IMR-90 (cell line): ENCODE data around the gene PEA15. TPM values are rescaled to one million over a fixed set of nuclear protein-coding genes. Genes with fewer than 3 reads are reported as not detected.

Source experiments
- polyA plus RNA-seq, 3 experiments: library from polyadenylated mRNA; depleted of rRNA; stranded (reverse); fragments of >200 nt; gene quantifications; 2 replicates each; pipeline ENCODE4 v1.2.3, GENCODE V29; 2012; ENCODE audit warnings: low replicate concordance in 1 of 3
- total RNA-seq: library from RNA; depleted of rRNA; stranded (reverse); fragments of >200 nt; gene quantifications from 2 replicates; pipeline ENCODE4 v1.2.3, GENCODE V29; 2012; rRNA removed

Gene PEA15
- total and polyA plus RNA-seq, 2 of the 4 experiments (the other 2 are of a cell fraction): 296 to 754 TPM

Other genes starting within 250 kb of the PEA15 start
- gene PIGM, start 173.4 kb upstream of the PEA15 start, total RNA-seq: 2.9 and 4.4 TPM in 2 replicates
- 2.8 and 2.9 TPM in 2 replicates for gene PIGM, start 173.4 kb upstream of the PEA15 start, polyA plus RNA-seq (2012; rRNA removed)
- not detected in 2 replicates for gene KCNJ10, start 135.2 kb upstream of the PEA15 start, total RNA-seq
- gene KCNJ10, start 135.2 kb upstream of the PEA15 start, polyA plus RNA-seq (2012; rRNA removed): not detected in 2 replicates
- gene KCNJ9, start 123.8 kb upstream of the PEA15 start, total RNA-seq: not detected in 2 replicates
- not detected in 2 replicates for gene KCNJ9, start 123.8 kb upstream of the PEA15 start, polyA plus RNA-seq (2012; rRNA removed)
- 7.5 and 8.8 TPM in 2 replicates for gene IGSF8, start 106.8 kb upstream of the PEA15 start, total RNA-seq
- gene IGSF8, start 106.8 kb upstream of the PEA15 start, polyA plus RNA-seq (2012; rRNA removed): 25.2 and 26.3 TPM in 2 replicates
- under 0.01 and 0.28 TPM in 2 replicates for gene ATP1A2, start 89.6 kb upstream of the PEA15 start, total RNA-seq
- 0.14 and 0.15 TPM in 2 replicates for gene ATP1A2, start 89.6 kb upstream of the PEA15 start, polyA plus RNA-seq (2012; rRNA removed)
- not detected in 2 replicates for gene ATP1A4, start 53.8 kb upstream of the PEA15 start, total RNA-seq
- gene ATP1A4, start 53.8 kb upstream of the PEA15 start, polyA plus RNA-seq (2012; rRNA removed): not detected in 2 replicates
- 0.18 TPM in 1 of 2 replicates, not detected in the other for gene CASQ1, start 14.8 kb upstream of the PEA15 start, total RNA-seq
- 0.10 and 0.21 TPM in 2 replicates for gene CASQ1, start 14.8 kb upstream of the PEA15 start, polyA plus RNA-seq (2012; rRNA removed)
- 83.3 TPM in 2 replicates for gene DCAF8, start 57.2 kb downstream of the PEA15 start, total RNA-seq
- 74.9 and 83.8 TPM in 2 replicates for gene DCAF8, start 57.2 kb downstream of the PEA15 start, polyA plus RNA-seq (2012; rRNA removed)
- gene PEX19, start 79.7 kb downstream of the PEA15 start, total RNA-seq: 43.3 and 67.7 TPM in 2 replicates
- gene PEX19, start 79.7 kb downstream of the PEA15 start, polyA plus RNA-seq (2012; rRNA removed): 37.7 and 44.5 TPM in 2 replicates
- 377 and 436 TPM in 2 replicates for gene COPA, start 137.9 kb downstream of the PEA15 start, total RNA-seq
- gene COPA, start 137.9 kb downstream of the PEA15 start, polyA plus RNA-seq (2012; rRNA removed): 201 and 204 TPM in 2 replicates
- 46.7 and 60.2 TPM in 2 replicates for gene NCSTN, start 138.0 kb downstream of the PEA15 start, total RNA-seq
- 182 and 194 TPM in 2 replicates for gene NCSTN, start 138.0 kb downstream of the PEA15 start, polyA plus RNA-seq (2012; rRNA removed)
- gene NHLH1, start 161.7 kb downstream of the PEA15 start, total RNA-seq: not detected in 2 replicates
- gene NHLH1, start 161.7 kb downstream of the PEA15 start, polyA plus RNA-seq (2012; rRNA removed): 0.14 and 0.26 TPM in 2 replicates
- gene VANGL2, start 195.2 kb downstream of the PEA15 start, total RNA-seq: 0.28 and 0.36 TPM in 2 replicates
- gene VANGL2, start 195.2 kb downstream of the PEA15 start, polyA plus RNA-seq (2012; rRNA removed): 3.2 and 3.6 TPM in 2 replicates